DOHH2 (cell line): ENCODE measurements around the gene SEC14L1.

ENCODE experiments used
- H3F3A ChIP-seq: fragments of 200-600 bp; sonication (generic), shearing (Covaris generic); 2 replicates; pipeline ENCODE4 v1.6.0; 2016; ENCODE audit warnings: antibody characterized with exemption, mild to moderate bottlenecking; ENCODE audit not compliant: control insufficient read depth, insufficient read depth
- H3K27ac ChIP-seq: fragments of 200-600 bp; sonication (generic); 2 replicates; pipeline ENCODE4 v1.5.1; 2014; ENCODE audit warnings: low read depth, mild to moderate bottlenecking, low read length, moderate library complexity
- H3K27me3 ChIP-seq: fragments of 200-600 bp; sonication (generic); 2 replicates; pipeline ENCODE4 v1.6.1; 2014; ENCODE audit warnings: mild to moderate bottlenecking, low read length, mixed read lengths; ENCODE audit not compliant: control insufficient read depth
- H3K36me3 ChIP-seq: fragments of 200-600 bp; sonication (generic); 2 replicates; pipeline ENCODE4 v1.6.1; 2014; ENCODE audit warnings: mild to moderate bottlenecking, low read length, moderate library complexity, mixed read lengths; ENCODE audit not compliant: control insufficient read depth
- H3K4me1 ChIP-seq: fragments of 200-600 bp; sonication (generic); 2 replicates; pipeline ENCODE4 v1.6.1; 2014; ENCODE audit warnings: mild to moderate bottlenecking, low read length, mixed read lengths; ENCODE audit not compliant: control insufficient read depth
- H3K4me2 ChIP-seq: fragments of 200-600 bp; sonication (generic); 2 replicates; pipeline ENCODE4 v1.6.0; 2014; ENCODE audit warnings: mild to moderate bottlenecking, low read length, moderate library complexity
- H3K4me3 ChIP-seq: fragments of 200-600 bp; sonication (generic); 2 replicates; pipeline ENCODE4 v1.5.1; 2014; ENCODE audit warnings: mild to moderate bottlenecking, low read length, mixed read lengths
- H3K79me2 ChIP-seq: fragments of 200-600 bp; sonication (generic); 2 replicates; pipeline ENCODE4 v1.6.1; 2014; ENCODE audit warnings: mild to moderate bottlenecking, low read length, mixed read lengths; ENCODE audit not compliant: control insufficient read depth
- H3K9me2 ChIP-seq: fragments of 200-600 bp; sonication (generic); replicated peaks from 2 replicates; pipeline ENCODE4 v1.6.1; 2014; ENCODE audit warnings: mild to moderate bottlenecking, low read length, mixed read lengths; ENCODE audit not compliant: control insufficient read depth
- H3K9me3 ChIP-seq: fragments of 200-600 bp; sonication (generic); 2 replicates; pipeline ENCODE4 v1.6.1; 2014; ENCODE audit warnings: antibody characterized with exemption, low read length, mixed read lengths; ENCODE audit not compliant: control insufficient read depth, insufficient read depth
- H4K20me1 ChIP-seq: fragments of 200-600 bp; sonication (generic); 2 replicates; pipeline ENCODE4 v1.6.0; 2014; ENCODE audit warnings: low read depth, mild to moderate bottlenecking, antibody characterized with exemption, low read length, moderate library complexity; ENCODE audit not compliant: control insufficient read depth, insufficient read depth
- EZH2phosphoT487 ChIP-seq: fragments of 200-600 bp; sonication (generic); IDR thresholded peaks from 2 replicates; pipeline ENCODE4 v1.6.1; 2017; ENCODE audit warnings: borderline replicate concordance, mild to moderate bottlenecking, antibody characterized with exemption, low read length, moderate library complexity, mixed read lengths
- TF ChIP-seq, protein P1 (sequence below): fragments of 200-600 bp; sonication (generic); IDR thresholded peaks from one replicate; pipeline ENCODE4 v1.5.1; 2014; ENCODE audit warnings: antibody characterized with exemption, mild to moderate bottlenecking, low read depth, low read length; ENCODE audit not compliant: poor library complexity, severe bottlenecking

The SEC14L1 gene

GRCh38 chr17:77130525-77130924, 10.2 kb upstream of the SEC14L1 start:
- H3K27me3 ChIP-seq, result no peaks in the 10 kb centered on the region
- no peak for TF ChIP-seq EZH2phosphoT487
- TF ChIP-seq, protein P1, sequence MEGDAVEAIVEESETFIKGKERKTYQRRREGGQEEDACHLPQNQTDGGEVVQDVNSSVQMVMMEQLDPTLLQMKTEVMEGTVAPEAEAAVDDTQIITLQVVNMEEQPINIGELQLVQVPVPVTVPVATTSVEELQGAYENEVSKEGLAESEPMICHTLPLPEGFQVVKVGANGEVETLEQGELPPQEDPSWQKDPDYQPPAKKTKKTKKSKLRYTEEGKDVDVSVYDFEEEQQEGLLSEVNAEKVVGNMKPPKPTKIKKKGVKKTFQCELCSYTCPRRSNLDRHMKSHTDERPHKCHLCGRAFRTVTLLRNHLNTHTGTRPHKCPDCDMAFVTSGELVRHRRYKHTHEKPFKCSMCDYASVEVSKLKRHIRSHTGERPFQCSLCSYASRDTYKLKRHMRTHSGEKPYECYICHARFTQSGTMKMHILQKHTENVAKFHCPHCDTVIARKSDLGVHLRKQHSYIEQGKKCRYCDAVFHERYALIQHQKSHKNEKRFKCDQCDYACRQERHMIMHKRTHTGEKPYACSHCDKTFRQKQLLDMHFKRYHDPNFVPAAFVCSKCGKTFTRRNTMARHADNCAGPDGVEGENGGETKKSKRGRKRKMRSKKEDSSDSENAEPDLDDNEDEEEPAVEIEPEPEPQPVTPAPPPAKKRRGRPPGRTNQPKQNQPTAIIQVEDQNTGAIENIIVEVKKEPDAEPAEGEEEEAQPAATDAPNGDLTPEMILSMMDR, result no peak
- H3K4me2 ChIP-seq, result no peak overlapping the region

DNA sequence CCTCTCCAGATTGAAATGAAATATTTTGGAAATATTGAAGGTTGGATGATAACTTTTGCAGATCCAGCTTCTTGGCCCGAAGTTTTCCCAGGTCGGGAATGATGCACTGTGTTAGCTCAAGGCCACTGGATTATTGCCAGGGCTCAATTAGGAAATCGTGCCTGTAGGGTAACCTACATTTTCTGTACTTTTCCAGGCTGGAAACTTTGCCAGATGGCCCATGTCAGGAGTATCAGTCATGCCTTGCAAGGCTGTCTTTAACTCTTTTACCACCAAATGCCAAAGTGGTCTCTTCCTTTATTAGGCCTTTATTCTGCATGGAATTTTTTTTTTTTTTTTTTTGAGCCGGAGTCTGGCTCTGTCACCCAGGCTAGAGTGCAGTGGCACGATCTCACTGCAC, 8.9 kb upstream of the SEC14L1 start:
- no peaks in the 10 kb centered on the region for H3K9me3 ChIP-seq
- H3K27ac ChIP-seq, result no peak overlapping the region
- no peaks in the 10 kb centered on the region for H3K27me3 ChIP-seq
- H4K20me1 ChIP-seq, result no peaks in the 10 kb centered on the region
- TF ChIP-seq EZH2phosphoT487, result no peak
- TF ChIP-seq, protein P1, result no peak
- no peak overlapping the region for H3K4me2 ChIP-seq
- no peaks in the 10 kb centered on the region for H3K79me2 ChIP-seq
- H3K9me2 ChIP-seq, result no peaks in the 10 kb centered on the region
- no peaks in the 10 kb centered on the region for H3K36me3 ChIP-seq
- H3F3A ChIP-seq, result no peaks in the 10 kb centered on the region
- H3K4me1 ChIP-seq, result peaks cover 10% of the 10 kb centered on the region
- H3K4me3 ChIP-seq, result no peak overlapping the region

More at GRCh38 chr17:77130525-77130924, 10.2 kb upstream of the SEC14L1 start:
- H3K9me3 ChIP-seq, result no peaks in the 10 kb centered on the region
- H3K9me2 ChIP-seq, result no peaks in the 10 kb centered on the region
- H3K27ac ChIP-seq, result no peak overlapping the region
- no peaks in the 10 kb centered on the region for H3K36me3 ChIP-seq
- H3K79me2 ChIP-seq, result no peaks in the 10 kb centered on the region
- H4K20me1 ChIP-seq, result no peaks in the 10 kb centered on the region
- H3K4me1 ChIP-seq, result peaks cover 9% of the 10 kb centered on the region
- H3F3A ChIP-seq, result no peaks in the 10 kb centered on the region
- no peak overlapping the region for H3K4me3 ChIP-seq

DNA sequence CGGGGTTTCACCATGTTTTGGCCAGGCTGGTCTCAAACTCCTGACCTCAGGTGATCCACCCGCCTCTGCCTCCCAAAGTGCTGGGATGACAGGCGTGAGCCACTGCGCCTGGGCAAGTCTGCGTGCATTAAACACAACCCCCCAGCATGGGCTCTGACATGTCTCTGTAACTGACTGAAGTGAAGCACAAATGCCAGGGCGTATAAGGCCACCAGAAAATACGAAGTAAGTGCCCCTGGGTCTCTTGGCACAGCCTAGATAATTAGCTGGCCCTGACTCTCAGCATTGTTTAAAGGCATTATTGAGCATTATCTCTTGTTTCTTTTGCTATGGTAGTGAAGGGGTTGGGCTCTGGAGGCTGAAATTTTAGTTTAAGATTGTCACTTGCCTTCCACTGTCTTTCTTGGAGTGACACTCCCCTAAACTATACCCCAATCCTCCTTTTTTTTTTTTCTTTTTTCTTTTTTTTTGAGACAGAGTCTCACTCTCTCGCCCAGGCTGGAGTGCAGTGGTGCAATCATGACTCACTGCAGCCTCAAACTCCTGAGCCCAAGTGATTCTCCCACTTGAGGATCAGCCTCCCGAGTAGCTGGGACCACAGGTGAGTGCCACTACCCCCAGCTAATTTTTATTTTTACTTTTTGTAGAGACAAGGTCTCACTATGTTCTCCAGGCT, 8.2 kb upstream of the SEC14L1 start:
- no peak overlapping the region for H3K4me2 ChIP-seq
- H3K9me2 ChIP-seq, result no peaks in the 10 kb centered on the region
- H3K4me3 ChIP-seq, result no peak overlapping the region
- H3K79me2 ChIP-seq, result no peaks in the 10 kb centered on the region
- H3K36me3 ChIP-seq, result no peaks in the 10 kb centered on the region
- peaks cover 4% of the 10 kb centered on the region; the same call in 1 of the 2 replicates for H3K9me3 ChIP-seq
- no peaks in the 10 kb centered on the region for H4K20me1 ChIP-seq
- H3K27ac ChIP-seq, result no peak overlapping the region
- H3K4me1 ChIP-seq, result peaks cover 10% of the 10 kb centered on the region
- TF ChIP-seq, protein P1, result no peak
- no peak for TF ChIP-seq EZH2phosphoT487
- H3F3A ChIP-seq, result no peaks in the 10 kb centered on the region
- no peaks in the 10 kb centered on the region for H3K27me3 ChIP-seq
